Anterior cingulate cortex (tissue), 58 donors: Measurements from ENCODE around the gene ENGASE.

Experiments
- DNase-seq, 58 donors: peaks; one replicate each; lab custom pipeline; 2025; lab: John Stamatoyannopoulos, UW

The ENGASE gene

DNA sequence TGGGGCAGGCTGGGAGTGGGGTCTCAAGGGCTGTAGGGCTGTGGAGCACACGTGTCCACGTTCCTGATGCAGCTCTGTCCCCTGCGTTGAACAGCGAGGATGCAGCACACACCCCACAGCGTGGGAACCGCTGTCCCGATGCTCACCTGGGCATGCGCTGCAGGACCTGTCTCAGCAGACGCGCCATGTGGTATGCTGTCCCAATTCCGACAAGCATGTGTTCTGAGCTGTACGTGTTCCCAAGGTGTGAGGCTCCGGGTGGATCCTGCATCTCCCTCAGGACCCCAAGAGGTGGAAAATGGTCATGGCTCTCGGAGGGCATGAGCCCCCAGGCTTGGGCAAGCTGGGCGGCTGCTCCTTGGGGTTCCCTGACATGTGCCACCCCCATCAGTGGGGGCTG, 34.2 kb downstream of the ENGASE start:
- DNase-seq, result no peak

DNA sequence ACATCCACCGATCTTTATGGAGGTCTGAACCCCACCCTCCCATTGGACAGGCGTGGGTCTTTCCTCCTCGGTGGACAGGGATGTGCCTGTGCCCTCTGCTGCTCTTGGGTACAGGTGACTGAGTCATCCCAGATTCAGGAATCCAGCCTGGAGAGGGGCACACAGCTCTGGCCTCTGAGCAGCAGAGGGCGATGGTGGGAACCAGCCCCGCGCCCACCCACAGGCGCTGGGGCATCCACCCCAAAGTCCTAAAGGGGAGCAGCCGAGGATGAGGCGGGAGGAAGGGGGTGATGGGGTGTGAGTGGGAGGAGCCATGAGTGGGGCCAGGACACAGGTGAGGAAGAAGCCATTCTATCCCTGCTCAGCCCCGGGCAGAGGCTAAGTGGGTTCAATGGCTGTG, 35.0 kb downstream of the ENGASE start:
- no peak for DNase-seq

DNA sequence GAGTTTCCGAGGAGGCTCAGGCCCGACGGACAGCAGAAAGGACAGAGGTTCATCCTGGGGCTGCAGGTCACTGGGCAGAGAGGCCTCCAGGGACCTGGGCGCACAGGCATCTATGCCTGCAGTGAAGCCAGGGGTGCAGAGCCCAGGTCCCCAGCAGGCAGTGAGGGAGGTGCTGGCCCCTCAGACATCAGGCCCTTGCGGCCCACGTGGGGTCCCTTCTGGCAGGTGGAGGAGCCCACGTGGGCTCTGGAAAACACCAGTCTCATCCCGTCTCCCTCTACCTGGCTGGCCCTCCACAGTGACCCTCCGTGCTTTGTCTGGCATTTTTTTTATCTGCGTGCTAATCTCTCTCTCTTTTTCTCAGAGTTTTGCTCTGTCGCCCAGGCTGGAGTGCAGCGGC, 36.5 kb downstream of the ENGASE start:
- no peak for DNase-seq

DNA sequence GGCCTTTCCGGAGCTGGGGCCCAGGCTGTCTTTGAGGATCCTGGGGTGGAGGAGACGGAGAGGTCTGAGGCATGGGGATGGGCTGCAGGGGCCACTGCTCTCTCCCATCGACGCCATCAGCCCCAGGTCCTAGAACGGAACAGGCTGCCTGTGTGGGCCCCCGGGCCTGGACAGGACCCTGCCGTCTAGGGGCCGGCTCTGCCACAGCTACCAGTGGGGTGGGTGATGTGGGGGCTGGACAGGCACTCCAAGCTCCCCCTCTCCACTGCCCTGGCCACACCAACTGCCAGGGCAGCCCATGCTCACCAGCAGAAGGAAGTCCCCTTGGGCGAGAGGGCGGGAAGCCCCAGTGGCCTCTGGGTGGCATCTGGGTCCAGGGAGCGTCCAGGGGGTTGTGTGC, 37.8 kb downstream of the ENGASE start:
- no peak for DNase-seq

DNA sequence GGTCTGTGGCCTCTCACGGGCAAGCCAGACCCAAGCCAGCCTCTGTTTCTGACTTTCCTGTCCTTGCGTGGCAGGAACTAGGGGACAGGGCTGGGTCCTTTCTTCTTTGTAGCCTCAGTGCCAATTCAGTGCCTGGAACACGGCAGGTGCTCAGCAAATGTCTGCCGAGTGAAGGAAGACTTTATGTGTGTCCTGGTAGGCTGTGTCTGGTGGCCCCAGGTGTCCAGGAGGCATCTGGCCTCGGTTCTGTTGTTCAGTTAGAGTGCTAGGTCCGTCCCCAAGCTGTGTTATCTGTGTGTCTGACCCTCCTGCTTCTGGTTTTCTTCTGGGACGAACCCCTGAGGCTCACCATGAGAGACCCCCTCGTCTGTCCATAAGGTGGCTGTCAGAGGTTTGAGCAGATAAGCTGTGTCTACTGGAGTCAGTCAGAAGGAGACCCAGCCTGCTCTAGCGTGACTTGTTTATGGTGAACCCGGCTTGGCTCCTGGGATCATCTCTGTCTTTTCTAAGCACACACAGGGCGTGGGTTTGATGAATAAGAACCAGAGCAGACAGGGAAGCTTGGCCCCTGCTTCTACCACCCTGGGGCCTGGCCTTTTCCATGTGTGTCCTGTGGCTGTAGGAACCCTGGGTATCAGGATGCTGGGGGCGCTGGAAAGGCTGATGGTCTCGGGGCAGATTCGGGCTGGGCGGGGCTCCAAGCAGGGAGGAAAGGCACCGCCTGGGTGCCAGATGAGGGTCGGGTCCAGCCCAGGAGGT, 39.3 kb downstream of the ENGASE start:
- no peak for DNase-seq

DNA sequence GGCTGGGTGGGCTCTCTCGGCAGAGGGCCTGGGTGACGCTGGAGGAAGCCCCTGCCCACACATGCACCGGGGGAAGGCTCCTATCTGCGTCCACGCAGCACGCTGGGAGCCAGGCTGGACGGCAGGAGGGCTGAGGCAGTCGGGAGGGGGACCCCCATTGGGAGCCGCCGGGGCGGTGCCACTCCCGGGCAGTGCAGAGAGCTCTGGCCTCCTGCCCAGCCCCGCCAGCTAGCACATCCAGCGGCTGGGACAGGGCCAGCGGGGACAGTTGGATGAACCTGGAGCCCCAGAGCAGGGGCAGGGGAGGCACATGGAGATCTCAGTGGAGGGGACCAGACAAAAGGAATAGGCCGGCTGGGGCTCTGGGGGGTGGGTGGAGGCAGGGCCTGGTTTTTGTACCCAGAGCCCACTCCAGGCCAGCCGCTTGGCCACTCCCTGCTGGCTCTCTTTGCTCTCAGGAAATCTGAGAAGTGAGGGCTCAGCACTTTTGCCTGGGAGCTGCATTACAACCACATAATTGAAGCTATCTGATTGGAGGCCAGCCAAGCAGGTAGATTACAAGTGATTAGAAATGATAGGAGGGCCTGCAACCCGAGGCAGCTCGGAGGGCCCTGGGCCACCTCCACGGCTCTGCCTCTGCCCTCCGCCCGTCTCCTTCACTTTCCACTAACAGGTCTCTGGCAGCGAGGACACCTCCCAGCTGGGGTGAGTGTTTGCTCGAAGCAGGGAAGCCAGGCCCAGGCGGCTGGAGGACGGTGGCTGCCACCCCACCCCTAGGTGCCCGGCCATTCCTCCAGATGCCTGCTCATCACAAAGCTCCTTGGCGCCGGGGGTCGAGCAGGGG, 40.1 kb downstream of the ENGASE start:
- DNase-seq, result peak in 9 of 58 donors; percentile 2 to 50 (median 18)

DNA sequence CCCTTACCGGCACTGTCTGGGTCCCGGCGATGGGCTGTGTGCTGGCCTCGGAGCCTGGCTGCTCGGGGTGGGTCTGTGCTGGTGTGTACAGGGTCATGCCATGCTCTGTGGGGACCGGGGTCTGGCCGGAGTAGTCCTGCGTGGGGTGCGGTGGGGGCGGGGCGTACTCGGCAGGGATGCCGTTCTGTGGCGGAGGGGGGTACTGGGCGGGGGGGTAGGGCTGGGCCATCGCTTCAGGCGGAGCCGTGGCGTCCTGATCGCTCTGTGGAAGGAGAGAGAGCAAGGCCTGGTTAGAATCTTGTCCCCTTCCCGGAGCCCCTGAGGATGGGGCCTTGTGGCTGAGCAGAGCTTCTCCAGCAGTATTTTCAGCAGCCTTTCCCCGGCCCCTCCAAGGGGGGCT, 40.9 kb downstream of the ENGASE start:
- no peak for DNase-seq

DNA sequence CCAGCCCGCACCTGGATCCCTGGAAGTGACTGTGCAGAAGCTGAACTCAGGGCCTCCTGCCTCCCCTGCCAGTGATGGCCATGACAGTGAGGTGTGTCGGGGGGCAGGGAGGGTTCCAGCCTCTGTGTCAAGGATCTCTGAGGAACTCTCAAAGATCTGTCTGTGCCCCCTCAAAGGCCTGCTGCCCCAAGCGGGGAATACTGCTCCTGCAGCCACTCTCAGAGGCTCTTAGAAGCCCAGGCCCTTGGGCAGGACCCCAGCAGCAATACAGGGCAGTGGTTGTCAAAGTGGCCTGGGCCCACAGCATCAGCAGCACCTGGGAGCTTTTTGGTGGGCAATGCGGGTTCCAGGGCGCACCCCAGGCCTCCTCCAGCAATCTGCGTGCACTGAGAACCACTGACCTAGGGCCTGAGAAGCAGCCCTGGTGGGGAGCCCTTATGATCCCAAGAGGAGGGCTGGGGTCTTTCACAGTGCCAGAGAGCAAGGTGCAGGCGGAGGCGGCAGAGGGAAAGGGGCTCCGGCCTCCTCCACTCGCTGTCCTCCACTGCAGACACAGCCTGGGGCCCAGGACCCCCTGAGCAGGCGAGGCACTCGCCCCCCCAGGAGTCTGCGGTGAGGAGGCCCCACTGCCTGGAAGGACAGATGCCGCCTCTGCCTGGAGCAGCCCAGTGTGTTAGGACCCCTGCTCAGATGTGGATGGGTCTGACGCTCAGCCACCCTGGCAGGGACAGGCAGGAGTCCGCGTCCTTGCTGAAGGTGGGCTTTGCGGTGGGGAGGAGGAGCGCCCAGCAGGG, 42.1 kb downstream of the ENGASE start:
- DNase-seq, result no peak

DNA sequence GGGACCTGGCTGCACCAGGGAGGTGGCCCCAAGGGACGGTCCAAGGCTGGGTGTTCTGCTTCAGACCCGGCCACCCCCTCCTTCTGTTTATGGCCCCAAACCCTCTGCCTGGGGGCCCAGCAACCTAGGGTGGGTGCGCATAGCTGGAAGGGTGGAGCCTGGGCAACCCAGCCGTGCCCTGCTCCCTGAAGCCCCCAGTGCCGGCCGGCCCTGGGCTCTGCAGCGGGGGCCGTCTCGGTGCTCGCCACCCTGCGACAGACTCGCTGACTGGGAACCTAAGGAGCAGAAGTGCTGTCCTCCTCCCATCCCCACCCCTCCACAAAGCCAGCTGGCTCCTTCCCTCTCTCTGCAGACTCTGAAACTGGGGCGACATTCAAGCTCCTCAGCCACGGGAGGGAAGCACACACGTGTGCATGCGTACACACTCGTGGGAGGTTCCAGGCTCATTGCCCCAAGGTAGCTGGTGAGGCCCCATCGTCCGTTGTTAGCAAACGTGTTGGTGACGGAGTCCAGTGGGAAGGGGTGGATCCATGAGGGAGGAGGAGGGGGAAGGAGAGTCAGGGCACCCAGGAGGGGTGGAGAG, 43.4 kb downstream of the ENGASE start:
- peak in 20 of 58 donors; percentile 3 to 72 (median 18) for DNase-seq

DNA sequence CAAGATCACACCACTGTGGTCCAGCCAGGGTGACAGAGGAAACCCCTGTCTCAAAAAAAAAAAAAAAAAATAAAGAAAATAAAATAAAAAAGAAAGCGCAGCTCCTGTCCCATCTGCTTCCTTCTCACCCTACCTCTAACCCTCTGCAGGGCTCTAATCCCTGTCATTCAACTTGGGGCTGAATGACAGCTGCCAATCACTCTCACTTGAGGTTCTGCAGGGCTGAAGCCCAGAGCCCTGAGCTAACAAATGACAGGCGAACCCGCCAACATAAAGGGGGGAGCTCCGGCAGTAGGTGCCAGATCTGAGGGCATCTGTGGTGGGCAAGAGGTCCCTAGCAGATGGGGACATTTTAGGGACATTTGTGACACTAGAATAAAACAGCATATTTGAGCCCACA, 44.3 kb downstream of the ENGASE start:
- no peak for DNase-seq

DNA sequence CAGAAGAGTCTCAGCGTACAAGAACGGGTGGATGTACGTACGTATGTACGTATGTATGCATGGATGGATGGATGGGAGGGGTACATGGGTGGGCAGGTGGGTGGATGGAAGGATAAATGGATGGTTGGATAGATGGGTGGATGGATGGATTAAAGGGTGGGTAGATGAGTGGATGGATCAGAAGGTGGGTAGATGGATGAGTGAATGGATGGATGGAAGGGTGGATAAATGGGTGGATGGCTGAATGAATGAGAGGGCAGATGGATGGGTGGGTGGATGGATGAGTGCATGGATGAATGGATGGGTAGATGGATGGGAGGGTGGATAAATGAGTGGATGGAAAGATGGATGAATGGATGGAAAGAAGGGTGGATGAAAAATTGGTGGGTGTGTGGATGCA, 45.6 kb downstream of the ENGASE start:
- DNase-seq, result no peak

DNA sequence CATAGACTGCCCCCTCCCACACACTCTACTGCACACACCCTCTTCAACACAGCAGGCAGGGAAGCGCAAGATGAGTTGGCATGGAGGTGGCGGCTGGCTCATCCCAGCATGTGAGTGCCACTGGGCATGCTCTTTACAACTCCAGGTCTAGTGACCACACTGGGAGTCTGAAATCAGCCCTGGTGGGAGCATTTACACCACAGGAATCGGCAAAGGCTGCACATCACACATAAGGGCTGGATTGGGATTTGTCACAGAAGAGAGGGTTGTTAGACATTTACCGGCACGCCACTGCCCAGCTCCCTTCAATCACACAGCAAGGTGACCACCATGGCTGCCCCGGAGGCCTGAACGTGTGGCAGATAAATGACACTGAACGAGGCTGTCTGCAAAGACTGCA, 49.4 kb downstream of the ENGASE start:
- DNase-seq, result no peak

DNA sequence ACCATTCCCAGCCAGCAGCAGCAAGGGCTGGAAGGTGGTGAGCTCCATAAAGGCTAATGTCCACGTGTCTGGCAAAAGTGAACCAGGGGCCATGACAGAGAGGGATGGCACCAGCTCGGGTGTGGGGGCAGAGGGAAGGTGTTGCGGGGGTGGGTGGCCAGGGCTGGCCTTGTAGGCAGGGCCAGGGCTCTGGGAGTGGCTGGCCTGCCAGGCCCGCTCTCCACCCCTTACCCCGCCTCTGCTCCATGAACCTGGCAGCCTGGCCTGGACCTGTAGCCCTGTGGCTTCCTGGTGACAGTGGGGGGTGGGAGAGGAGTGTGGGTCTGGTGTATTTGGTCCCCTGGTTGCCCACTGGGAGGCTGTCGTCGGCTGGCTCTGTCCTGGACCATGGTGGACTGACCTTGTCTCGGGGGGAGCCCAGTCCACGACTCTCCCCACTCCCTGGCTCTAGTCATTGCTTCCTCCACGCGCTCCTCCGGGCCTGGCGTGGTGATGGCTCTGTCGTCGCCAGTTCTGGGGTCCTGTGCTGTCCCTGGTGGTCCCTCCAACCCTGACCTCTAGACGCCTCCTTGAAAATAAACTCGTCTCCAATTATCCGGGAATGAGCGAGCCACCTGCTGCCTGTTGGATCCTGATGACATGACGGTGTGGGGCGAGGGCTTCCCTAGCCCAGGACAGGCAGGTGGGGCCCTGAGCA, 50.0 kb downstream of the ENGASE start:
- no peak for DNase-seq

DNA sequence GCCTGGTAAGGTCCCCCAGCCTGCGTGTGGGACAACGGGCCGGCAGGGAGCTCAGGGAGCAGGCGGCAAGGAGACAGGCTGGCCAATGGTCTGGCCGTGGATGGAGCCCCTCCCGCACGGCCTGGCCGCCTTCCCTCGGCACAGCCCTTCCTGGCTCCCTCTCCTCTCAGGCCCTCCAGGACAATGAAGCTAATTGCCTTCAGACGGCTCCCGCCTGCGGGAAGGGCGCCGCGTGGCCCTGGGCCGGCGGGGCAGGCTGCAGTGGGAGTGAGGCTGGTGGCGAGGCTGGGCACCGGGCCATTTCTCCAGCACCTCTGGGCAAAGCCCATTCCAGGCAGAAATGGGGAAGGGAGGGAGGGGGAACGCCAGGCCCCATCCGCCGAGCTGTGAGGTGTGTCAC, 50.9 kb downstream of the ENGASE start:
- DNase-seq, result peak in 27 of 58 donors; percentile 2 to 66 (median 16)

DNA sequence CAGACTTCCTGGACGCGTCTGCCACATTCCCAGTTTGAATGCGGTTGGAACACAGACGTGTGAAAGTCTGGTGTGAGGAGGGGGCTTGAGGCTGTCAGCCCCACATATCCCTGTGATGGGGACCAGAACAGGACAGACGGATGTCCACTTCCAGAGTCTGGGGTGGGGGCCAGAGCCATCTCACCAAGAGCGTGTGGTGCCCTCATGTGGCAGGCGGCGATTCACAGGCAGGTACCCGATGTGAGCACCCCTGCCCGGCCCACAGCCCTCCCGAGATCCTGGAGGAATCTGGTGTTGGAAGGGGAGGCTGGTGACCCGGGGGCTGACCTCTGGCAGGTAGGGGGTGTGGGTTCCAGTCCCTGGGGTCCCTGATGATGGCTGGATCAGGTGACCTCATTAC, 51.5 kb downstream of the ENGASE start:
- no peak for DNase-seq

DNA sequence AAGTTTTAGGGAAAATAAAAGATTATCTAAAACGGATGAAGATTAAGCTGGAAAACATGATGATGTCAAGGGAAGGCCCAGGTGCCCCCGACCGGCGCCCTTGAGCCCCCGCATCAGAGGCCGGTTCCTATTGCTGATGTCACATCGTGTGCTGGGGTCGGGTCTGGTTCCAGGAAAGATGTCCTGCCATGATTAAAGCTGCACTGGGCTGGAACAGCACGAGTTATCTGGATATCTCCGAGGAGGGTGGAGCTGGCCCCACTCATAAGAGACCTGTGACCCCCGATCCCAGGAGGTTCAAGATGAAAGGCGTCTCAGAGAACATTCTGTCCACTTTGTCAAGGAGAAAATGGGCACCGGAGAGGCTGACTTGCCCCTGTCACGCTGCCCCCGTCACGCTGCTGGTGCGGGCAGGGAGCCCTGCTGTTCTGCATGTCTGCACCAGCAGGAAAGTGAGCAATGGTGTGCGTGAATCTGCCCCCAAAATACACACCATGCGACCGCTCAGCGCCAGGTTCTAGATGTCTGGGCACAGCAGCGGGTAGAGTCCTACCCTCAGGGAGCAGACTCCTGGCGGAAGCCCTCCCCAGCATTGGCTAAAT, 53.0 kb downstream of the ENGASE start:
- DNase-seq, result no peak

DNA sequence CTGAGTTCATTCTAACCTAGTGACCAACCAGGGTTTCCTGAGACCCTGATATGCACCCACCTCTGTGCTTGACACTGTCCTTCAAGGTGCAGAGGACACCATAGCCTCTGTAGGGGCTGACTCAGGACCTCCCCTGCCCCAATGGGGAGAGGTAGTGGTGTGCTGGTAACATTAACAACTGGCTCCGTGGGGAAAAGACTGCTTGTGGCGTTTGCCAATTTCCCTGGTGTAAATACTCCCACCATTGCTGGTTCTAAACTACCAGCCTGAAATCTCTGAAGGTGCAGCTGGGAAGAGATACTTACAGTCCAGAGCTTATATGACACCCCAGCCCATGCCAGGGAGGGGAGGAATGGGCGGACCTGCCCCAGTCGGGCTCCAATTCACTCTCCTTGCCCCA, 54.9 kb downstream of the ENGASE start:
- no peak for DNase-seq

DNA sequence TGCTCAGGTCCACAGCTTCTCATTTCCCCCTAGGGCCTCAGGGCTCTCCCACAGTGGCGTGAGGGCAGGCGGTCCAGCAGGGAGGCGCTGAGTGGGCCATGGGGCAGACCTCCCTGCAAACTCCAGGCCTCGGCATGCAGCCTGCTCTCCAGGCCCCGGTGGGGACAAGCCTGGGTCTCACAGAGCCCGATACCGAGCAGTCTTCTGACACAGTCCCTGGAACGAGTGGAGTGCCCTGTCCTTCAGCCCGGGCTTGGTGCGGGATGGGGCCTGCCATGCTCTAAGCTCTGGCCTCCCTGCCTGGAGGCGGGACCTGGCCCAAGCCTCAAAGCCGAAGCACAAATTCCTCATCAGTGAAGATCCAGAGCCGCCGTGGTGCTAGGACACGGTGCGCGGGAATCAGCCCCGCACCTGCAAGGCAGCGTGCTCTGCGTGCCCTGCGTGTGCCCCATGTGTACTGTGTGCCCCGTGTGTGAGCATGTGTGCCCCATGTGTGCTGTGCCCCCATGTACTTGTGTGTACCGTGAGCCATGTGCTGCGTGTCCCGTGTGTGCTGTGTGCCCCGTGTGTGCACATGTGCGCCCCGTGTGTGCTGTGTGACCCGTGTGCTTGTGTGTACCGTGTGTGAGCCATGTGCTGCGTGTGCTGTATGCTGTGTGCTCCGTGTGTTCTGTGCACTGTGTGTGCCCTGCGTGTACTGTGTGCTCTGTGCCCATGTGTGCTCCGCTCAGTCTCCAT, 56.1 kb downstream of the ENGASE start:
- no peak for DNase-seq

DNA sequence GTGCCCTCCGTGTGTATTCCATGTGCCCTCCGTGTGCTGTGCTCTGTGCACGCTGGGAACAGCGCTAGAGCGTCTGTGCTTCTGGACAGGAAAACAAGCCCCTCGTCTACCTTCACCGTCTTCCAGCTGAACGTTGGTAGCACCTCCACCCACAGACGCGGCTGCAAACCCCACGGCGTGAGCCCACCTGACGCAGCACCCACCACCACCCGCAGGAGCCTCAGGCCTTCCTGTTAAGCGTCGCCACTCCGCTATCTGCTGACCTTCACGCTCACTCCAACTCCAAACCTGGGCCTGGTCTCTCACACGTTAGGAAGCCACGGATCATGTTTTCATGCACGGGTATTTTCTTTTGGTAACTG, 56.6 kb downstream of the ENGASE start:
- no peak for DNase-seq
